ENCODE results near the gene FAM111A.

The FAM111A gene

DNA sequence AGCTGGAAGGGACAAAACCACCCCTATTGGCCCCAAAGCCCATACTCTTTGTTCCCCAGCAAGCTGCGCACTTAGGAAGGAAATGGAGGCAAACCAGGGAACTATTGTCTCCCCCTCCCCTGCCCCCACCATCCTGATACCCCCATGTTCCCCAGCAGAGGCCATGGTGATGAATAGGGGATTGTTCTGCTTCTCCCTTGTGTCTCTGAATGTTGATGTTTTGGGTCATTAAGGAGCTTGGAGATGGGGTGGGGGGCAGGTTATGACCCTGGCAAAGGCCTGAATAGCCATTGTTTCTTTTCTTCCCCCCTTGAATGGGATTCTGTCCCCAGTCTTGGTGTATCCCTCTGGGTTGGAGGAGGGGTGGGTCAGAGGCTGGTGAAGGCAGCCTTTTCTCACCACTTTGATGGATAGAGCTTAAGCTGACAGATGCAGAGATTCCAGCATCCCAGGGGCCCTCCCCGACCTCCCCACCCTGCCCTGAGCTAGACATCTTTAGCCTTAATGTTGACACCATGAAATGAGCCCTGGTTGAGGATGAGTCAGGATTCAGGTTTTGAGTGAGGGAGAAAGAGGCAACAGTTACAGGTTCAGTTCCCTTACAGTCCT, 37.6 kb downstream of the FAM111A start:
- no peak for DNase-seq

DNA sequence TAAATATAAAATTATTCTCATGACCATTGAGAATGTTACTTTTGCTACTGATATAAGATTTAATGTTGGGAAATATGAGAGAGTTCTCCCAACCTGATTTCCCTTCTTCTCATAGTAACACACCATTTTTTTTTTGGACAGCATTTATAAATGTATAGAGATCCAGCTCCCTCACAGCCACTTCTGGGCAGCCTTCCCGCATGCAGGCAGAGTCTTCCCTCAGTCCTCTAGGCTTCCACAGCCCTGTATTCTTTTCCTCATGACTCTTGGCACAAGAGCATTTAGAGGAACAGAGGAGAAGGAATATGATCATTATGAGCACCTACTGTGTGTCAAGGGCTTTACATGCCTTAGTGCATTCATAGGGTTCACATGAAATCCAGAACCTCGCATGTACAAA, 38.3 kb downstream of the FAM111A start:
- DNase-seq = no peak

DNA sequence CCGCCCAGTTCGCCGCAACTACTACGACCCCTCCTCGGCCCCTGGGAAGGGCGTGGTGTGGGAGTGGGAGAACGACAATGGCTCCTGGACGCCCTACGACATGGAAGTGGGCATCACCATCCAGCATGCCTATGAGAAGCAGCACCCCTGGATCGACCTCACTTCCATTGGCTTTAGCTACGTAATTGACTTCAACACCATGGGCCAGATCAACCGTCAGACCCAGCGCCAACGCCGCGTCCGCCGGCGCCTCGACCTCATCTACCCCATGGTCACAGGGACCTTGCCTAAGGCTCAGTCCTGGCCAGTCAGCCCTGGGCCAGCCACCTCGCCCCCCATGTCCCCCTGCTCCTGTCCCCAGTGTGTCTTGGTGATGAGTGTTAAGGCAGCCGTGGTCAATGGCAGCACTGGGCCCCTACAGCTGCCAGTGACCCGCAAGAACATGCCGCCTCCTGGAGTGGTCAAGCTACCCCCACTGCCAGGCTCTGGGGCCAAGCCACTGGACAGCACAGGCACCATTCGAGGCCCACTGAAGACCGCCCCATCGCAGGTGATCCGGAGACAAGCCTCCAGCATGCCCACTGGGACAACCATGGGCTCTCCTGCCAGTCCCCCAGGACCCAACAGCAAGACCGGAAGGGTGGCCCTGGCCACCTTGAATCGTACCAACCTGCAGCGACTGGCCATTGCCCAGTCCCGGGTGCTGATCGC, 39.2 kb downstream of the FAM111A start:
- no peak for DNase-seq

DNA sequence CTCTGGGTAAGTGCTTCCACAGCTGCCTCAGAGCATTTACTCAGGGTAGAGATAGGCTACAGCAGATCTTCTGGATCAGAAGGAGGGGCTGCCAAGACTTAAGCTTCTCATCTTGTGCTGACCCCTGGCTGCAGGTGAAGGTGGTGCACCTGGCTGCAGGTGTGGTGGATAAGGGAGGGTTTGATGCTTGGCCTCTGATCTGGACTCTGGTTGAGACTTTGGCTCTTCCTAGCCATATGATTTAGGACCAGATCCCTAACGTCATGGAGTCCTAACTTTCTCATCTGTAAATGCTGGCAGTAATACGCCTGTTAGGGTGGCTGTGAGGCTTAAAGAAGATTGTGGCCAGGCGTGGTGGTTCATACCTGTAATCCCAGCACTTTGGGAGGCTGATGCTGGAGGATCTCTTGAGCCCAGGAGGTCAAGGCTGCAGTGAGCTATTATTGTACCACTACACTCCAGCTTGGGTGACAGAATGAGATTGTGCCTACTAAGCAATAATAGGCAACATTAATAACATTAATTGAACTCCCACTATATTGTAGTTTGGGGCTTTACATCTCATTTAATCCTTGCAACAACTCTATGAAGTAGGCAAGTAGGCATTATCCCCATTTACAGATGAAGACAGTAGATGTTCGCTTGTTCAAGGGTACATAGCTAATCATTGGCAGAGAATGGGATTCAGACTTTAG, 39.9 kb downstream of the FAM111A start:
- no peak for DNase-seq

DNA sequence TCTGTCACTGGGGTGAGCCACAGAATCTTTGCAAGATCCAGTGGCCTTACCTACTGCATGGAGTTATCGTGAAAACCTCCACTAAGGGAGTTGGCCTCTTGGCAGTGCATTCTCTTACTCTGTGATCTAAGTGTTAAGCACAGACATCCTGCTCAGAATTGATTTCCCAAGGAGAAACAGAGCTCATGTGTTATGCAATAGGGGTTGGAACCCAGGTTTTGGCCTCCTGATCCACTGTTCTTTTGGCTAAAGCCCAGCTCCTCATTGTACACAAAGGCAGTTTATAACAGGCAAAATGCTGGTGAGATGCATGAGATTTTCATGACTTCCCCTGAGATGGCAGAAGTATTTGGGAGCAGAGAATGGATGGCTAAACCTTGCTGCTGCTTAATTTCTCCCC, 41.1 kb downstream of the FAM111A start:
- no peak for DNase-seq

DNA sequence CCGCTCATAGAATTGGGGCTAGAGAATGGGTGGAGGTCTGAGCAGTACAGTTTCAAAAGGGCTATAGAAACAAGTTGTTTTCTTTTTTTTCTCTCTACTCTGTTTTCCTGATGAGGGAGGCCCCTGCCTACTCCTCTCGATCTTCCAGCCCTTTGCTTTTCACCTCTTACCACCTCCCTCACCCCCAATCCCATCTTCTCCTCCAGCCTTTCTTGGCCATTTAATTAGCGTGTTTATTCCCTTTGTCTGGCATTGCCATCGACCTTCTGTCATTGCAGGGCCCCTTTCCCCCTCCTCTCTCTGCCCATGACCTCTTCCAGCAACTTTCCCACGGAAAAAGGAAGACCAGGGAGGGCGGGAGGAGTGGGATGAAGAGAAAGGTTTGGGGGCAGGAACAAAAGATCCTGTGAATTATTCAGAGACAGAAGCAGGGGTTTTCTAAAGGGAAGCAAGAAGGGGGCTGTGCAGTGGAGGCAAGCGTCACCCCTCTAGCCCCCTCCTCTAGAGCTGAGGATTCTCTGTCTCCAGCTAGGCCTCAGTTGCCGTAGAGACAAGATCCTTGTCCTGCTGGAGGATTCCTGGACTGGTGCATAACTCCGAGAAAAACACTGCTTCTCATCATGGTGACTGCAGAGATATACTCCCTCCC, 42.2 kb downstream of the FAM111A start:
- DNase-seq = no peak

DNA sequence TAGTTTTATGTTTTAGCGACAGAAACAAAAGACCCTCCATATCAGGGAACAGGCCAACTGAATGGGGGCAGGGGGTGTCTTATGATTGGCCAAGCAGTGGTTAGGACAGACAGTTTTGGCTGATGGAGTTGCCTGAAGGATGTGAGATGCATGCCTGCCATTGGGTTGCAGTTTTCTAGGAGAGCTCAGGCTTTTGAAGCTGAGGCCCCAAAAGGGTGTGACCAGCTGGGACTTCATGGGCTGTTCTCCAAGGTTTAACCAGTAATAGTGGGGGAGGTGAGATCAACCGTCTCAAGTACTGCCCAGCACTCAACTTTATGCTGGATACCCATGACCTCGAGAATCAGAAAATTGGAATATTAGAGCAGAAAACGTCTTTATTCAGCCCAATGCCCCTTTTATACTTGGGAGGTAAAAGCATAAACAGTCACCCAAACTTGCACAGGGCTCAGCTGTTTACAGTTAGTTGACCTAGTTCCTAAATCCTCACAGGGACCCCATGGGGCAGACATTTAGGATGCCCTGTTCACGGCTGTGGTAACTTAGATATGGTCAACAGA, 42.8 kb downstream of the FAM111A start:
- DNase-seq = no peak

DNA sequence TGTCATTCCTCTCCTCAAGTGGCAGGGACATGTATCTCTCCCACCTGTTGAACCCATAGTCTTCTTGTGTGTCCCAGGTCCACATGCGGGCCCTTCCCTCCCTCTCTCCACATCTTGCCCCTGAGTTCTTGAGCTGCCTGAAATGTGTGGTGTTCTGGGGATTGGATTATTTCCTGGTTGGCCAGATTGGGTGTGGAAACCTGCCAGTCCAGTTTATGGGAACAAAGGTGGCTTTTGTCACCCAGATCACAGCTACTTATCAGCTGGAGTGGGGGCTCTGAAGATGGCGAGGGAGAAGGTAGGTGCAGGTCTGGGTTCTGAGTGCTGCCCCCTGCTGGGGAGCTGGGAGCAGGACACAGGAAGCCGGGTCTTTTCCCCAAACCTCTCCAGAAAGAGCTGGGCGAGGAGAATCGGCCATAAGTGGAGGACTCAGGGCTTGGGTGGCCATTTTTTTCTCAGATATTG, 43.5 kb downstream of the FAM111A start:
- no peak for DNase-seq

DNA sequence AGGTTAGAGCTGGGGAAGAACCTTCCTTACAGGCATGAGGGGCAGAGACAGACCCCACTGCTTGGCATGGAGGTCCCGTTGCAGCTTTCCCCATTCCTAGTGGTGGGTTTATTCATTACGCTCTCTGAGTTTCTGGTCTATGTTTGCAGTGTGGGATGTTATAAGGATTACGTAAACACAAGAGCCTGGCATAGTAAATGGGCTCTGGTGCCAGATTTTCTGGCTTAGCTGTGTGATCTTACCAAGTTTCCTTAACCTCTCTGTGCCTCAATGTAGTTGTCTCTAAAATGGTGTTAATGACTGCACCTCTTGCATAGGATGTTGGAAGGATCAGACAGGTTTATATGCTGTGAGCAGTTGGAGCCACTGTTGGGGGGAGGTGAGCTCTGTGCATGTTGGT, 44.4 kb downstream of the FAM111A start:
- DNase-seq = no peak

DNA sequence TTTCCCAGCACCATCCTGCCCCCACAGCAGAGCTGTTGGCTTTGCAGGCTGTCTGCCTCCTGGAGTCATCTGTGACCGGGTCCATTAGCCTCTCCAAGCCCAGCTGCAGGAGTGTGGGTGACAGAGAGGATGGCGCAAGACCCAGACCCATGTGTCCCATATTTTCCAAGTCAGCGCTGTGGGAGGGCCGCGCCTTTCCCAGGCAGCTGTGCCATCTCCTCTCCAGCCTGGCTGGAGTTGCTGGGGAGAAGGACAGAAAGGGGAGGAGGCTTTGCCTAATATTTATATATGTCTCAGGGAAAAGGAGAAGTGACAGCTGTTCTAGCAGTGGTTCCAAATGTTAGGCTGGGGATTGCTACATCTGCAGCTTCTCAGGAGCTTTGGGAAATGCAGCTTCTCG, 44.9 kb downstream of the FAM111A start:
- DNase-seq = no peak

DNA sequence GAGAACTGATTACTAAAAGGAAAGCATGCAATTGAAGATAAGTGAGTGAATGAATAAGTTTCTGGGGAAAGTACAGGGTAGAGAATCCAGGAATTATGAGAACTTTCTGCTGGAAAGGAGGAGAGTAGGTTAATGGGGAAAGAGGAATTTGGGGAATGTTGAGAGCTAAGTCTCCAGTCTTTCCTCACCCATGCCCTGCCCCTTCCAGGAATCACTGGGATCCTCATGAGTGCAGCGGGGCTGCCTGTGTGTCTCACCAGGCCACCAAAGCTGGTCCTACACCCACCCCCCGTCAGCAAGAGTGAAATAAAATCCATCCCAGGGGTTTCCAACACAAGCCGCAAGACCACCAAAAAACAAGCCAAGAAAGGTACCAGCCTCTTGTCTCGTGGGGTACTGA, 46.3 kb downstream of the FAM111A start:
- no peak for DNase-seq

DNA sequence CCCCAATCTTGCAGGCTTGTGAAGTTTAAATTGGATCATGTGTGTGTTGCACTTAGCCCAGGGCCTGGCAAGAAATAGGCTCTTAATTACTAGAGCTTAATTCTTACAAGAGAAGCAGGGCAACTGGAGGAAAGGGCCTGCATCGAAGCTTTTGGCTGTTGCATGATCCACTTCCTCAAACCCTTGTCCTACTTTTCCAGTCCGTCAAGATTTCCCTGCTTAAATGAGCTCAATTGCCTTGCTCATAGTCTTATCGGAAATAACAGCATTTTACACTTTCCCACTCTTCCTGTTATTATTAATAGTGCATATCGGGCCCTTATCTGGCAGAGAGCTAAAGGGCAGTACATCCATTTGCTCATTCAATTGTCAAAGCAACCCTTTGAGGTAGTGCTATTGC, 47.3 kb downstream of the FAM111A start:
- no peak for DNase-seq

DNA sequence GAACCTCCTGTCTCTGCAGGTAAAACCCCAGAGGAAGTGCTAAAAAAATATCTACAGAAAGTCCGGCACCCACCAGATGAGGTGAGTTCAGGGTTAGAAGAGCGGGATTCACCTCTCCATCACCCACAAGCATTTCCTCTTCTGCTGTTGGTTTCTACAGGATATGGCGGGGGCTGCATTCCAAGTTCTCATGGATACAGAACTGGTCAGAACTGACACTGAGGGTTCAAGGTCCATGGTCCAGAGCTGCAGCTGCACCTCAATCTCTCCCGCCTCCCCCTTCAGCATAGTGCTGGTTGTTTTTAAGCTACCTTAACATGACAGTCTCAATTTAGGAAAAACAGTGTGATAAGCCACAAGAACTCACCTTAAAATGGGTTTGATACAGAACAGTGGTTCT, 48.4 kb downstream of the FAM111A start:
- DNase-seq = no peak

DNA sequence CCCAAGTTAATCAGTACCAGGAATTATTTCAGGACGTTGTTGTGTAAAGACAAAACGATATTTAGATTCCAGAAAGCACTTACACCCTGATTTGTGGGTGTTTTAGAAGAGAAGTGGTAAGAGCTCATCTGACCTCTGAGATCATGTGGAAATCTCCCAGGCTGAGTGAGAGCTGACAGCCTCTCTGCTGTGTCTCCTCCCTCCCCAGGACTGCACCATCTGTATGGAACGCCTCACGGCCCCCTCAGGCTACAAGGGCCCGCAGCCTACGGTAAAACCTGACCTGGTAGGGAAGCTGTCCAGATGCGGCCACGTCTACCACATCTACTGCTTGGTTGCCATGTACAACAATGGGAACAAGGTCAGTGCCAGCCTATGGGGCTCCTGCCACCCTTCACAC, 49.2 kb downstream of the FAM111A start:
- DNase-seq = no peak

DNA sequence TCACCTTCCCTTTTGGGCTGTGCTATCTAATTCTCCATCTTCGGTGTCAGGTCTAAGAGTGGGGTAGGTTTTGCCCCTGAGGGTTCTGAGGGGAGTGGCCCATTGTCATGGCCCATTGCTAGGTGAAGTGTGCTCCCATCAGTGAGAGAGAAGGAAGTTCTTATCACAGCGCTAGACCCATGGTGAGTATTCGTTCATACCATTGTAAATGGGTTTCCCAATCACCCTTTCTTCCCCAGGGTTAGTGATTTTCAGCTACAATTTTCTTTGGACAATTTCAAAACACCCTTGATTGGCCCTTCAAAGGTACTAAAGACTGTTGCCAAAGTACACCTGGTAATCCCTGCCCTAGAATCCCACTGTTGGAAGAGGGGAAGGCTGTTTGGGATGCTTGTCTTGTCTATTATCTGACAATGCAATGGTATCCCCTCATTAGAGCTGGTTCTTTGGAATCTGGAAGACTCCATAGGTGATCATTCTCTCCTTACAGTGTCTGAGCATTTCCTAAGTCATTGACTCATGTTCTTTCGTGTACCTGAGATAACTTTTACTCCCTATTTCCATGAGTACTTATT, 49.9 kb downstream of the FAM111A start:
- no peak for DNase-seq

DNA sequence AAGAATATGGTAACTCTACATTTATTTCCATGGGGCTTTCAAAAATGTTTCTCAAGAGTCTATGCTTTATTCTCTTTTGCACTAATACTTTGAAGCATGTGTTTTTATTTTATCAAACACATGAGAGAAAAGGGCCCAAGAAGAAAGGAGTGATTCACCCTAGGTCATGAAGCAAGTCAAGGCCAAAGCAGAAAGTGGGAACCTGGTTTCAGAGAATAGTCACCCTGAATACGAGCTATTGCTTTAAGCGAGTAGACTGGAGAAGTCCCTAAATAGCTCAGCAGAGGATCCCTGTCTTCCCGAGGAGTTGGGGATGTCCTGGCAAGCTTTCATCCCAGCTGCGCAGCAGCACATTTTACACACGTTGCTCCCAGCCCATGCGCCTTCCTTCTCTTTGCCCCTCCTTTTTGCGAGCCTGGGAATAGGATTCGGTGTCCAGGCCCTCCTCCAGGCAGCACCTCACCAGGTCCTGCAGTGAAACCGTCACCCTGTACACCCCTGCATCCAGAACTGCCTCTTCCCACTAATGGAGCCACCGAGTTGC, 51.0 kb downstream of the FAM111A start:
- DNase-seq = no peak

DNA sequence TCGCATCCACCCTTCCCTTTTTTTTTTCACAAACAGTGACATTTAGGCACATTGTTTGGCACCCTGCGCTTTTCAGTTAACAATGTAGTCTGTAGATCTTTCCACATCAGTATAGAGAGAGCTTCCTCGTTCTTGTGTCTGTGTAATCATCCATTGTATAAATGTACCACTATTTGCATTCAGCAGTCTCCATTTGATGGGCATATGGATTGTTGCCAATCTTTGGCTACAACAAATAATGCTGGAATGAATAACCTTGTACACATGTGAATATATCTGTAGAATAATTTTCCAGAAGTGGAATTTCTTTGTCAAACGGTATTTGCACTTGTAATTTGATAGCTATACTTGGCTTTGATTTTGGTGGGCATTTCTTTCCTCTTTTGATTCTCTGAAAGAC, 52.9 kb downstream of the FAM111A start:
- DNase-seq = no peak

DNA sequence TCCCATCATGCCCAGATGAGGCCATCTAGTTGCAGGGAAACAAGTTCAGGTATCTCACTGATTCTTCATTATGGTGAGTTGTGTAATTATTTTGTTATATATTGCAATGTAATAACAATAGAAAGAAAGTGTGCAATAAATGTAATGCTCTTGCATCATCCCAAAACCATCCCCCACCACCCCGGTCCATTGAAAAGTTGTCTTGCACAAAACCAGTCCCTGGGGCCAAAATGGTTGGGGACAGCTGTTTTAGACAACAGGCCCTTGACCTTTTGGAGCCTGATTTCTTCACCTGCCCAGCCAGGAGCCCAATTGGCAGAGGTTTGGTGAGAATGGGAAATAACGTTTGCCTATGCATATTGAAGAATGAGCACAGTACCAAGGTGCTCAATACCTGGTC, 54.1 kb downstream of the FAM111A start:
- no peak for DNase-seq

DNA sequence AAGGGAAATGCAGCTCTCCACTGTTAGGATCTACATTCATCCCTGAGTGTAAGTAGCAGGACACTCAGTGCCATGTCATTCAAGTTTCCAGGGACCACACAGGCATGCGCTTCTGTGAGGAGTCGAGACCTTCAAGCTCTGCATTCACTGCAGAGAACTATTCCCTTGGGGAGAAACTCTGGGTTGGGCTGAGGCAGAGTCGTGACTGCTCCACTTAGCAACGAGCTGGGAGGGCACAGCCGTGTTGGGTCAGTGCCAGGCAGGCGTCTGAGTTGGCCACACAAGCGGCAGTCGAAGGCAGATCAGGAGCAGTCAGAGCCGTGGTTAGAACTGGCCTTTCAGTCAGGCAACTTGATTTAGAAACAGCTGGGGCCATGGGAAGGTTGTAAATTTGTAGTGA, 55.3 kb downstream of the FAM111A start:
- no peak for DNase-seq

DNA sequence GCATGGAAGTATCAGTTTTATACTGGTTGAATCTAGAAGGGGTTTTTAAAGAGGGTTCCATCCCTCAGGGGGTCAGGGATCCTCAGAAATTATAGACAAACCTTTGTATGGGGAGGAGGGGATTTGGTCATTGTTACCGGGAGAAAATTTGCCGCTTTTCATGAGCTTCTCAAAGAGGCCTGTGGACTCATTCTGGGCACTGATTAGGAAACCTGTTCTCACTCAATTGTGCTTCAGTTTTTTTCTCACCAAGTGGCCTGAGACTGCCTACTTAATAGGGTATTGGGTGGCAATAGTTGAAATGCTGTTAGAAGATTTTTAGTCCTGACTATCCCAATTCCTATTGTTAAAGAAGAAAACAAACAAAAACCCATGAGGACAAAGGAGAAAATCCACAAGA, 56.1 kb downstream of the FAM111A start:
- DNase-seq = no peak

DNA sequence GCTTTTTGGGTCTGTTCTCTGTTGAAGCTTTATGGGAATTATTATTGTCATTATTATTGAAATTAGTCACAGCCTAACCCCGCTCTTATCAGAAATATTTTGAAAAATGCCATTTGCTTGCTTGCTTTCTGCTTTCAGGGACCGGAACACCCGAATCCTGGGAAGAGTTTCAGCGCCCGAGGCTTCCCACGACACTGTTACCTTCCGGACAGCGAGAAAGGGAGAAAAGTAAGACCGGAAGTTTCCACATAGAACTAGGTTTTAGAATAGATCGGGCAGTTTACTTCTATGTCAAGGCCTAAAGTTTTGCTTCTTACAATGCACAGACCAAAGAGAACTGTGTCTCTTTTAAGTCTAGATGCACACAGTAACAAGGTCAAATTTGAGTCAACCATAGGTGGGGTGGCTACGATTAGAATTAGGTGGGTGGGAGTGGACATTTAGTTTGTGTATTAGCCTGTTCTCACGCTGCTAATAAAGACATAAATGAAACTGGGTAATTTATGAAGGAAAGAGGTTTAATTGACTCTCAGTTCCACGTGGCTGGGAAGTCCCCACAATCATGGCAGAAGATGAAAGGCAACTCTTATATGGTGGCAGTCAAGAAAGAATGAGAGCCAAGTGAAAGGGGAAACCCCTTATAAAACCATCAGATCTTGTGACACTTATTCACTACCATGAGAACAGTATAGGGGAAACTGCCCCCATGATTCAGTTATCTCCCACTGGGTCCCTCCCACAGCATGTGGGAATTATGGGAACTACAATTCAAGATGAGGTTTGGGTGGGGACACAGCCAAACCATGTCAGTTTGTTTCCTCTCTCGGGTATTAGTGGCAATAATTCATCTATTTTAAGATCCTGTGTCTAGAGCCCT, 57.1 kb downstream of the FAM111A start:
- DNase-seq = no peak

DNA sequence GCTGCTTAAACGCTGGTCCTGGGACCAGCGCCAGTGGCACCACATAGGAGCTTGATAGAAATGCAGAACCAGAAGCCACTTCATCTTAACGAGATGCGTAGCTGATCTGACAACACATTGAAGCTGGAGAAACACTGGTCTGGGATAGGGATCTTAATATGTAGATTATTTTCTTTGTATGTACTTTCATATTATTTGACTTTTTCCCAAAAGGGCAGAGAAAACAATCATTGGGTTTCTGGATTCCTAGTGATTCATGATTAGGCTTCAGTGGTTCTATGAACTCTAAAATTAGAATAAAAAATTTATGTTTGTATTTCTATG, 57.7 kb downstream of the FAM111A start:
- no peak for DNase-seq
